Brain microvascular endothelial cell (primary cell): ENCODE results near the gene TMEM184A.

Source experiments
- DNase-seq: peaks from one replicate; pipeline ENCODE4 v3.0.0-alpha.2; 2020
- H3K27ac ChIP-seq: fragments of 250-450 bp; sonication (Bioruptor Pico); 2 replicates; pipeline ENCODE4 v1.5.1; 2020; ENCODE audit warnings: mild to moderate bottlenecking, moderate library complexity
- H3K27me3 ChIP-seq: fragments of 250-450 bp; sonication (Bioruptor Pico); replicated peaks from 2 replicates; pipeline ENCODE4 v1.5.1; 2020; ENCODE audit warnings: mild to moderate bottlenecking
- H3K36me3 ChIP-seq: fragments of 250-450 bp; sonication (Bioruptor Pico); replicated peaks from 2 replicates; pipeline ENCODE4 v1.5.1; 2020; ENCODE audit warnings: mild to moderate bottlenecking
- H3K4me3 ChIP-seq: 2 replicates; pipeline ENCODE4 v1.5.1; 2011; ENCODE audit warnings: low read depth, mild to moderate bottlenecking, control low read depth, low read length, moderate library complexity
- CTCF ChIP-seq: IDR thresholded peaks from 2 replicates; pipeline ENCODE4 v1.5.1; 2011; ENCODE audit warnings: low read depth, mild to moderate bottlenecking, moderate library complexity, low read length, control low read depth, inconsistent platforms; ENCODE audit errors: missing control alignments
- in situ Hi-C: cut with HindIII; loops from 2 replicates; pipeline ENCODE4 v1.10.0; 2017; ENCODE audit warnings: low sequenced_read_pairs, low pct_ligation_motif_present

The TMEM184A gene

GRCh38 chr7:1562116-1562515, 6.1 kb upstream of the TMEM184A start:
- Histone ChIP-seq H3K4me3 (no peak overlapping the region), H3K36me3 (no peaks in the 10 kb centered on the region), H3K27me3 (no peaks in the 10 kb centered on the region), H3K27ac (no peak overlapping the region)
- TF ChIP-seq CTCF = no peak
- no peak for DNase-seq
- in situ Hi-C loops = no loop called here

- no peak for DNase-seq
- H3K4me3 ChIP-seq = no peak overlapping the region
- TF ChIP-seq CTCF = no peak
- H3K36me3 ChIP-seq = no peaks in the 10 kb centered on the region
- in situ Hi-C loops = no loop called here
- no peaks in the 10 kb centered on the region for H3K27me3 ChIP-seq
- H3K27ac ChIP-seq = no peak overlapping the region
Measured at GRCh38 chr7:1561036-1561940, 5.3 kb upstream of the TMEM184A start.

GRCh38 chr7:1560620-1561031, 4.6 kb upstream of the TMEM184A start:
- Histone ChIP-seq H3K36me3 (no peaks in the 10 kb centered on the region), H3K27ac (no peak overlapping the region), H3K27me3 (no peaks in the 10 kb centered on the region), H3K4me3 (no peak overlapping the region)
- DNase-seq = no peak
- no peak for TF ChIP-seq CTCF
- in situ Hi-C loops = no loop called here

GRCh38 chr7:1559626-1560590, 3.9 kb upstream of the TMEM184A start:
- Histone ChIP-seq H3K36me3 (no peaks in the 10 kb centered on the region), H3K4me3 (no peak overlapping the region), H3K27ac (no peak overlapping the region), H3K27me3 (no peaks in the 10 kb centered on the region)
- no peak for DNase-seq
- no peak for TF ChIP-seq CTCF
- in situ Hi-C loops = no loop called here

GRCh38 chr7:1558841-1559625, 3.0 kb upstream of the TMEM184A start:
- Histone ChIP-seq H3K27ac (no peak overlapping the region), H3K36me3 (no peaks in the 10 kb centered on the region), H3K27me3 (no peaks in the 10 kb centered on the region), H3K4me3 (no peak overlapping the region)
- TF ChIP-seq CTCF = no peak
- DNase-seq = no peak
- in situ Hi-C loops = no loop called here
